WTC11 (cell line): Measurements from ENCODE around the gene GBP5. TPM values are rescaled to one million over a fixed set of nuclear protein-coding genes. Genes with fewer than 3 reads are reported as not detected.

Experiments used
- ATAC-seq: fragments of 200-7000 bp; cut with Tn5 transposase; 2 replicates; pipeline ENCODE4 v1.10.0; 2021; ENCODE audit warnings: mild to moderate bottlenecking, moderate library complexity
- CTCF ChIA-PET: fragments of 300-600 bp; sonication (Branson Sonifier 250); formaldehyde crosslinking; loops from one replicate; lab custom pipeline; 2021; ENCODE audit warnings: antibody characterized with exemption; lab: Charles Lee
- POLR2A ChIA-PET: fragments of 350-600 bp; sonication (Branson Sonifier 250); formaldehyde crosslinking; loops from one replicate; lab custom pipeline; 2021; ENCODE audit warnings: antibody characterized with exemption; lab: Charles Lee
- DNase-seq: peaks from one replicate; pipeline ENCODE4 v3.0.0; 2021; ENCODE audit warnings: low spot score
- H3K27ac Mint-ChIP-seq: 2 replicates; pipeline ENCODE4 v1.8.0; 2021; ENCODE audit warnings: mixed read lengths
- H3K27me3 Mint-ChIP-seq: 2 replicates; pipeline ENCODE4 v1.8.0; 2021; ENCODE audit warnings: low read depth, mild to moderate bottlenecking, moderate library complexity, mixed read lengths
- H3K36me3 Mint-ChIP-seq: 2 replicates; pipeline ENCODE4 v1.8.0; 2021; ENCODE audit warnings: mixed read lengths
- H3K4me1 Mint-ChIP-seq: 2 replicates; pipeline ENCODE4 v1.8.0; 2022; ENCODE audit warnings: mixed read lengths
- H3K4me3 Mint-ChIP-seq: 2 replicates; pipeline ENCODE4 v1.8.0; 2021; ENCODE audit warnings: mild to moderate bottlenecking, moderate library complexity, mixed read lengths
- H3K9me3 Mint-ChIP-seq: 2 replicates; pipeline ENCODE4 v1.8.0; 2021; ENCODE audit warnings: mixed read lengths
- E2F1 ChIP-seq: sonication (generic); formaldehyde crosslinking; IDR thresholded peaks from 2 replicates; pipeline ENCODE4 v1.8.0; 2022; ENCODE audit warnings: mild to moderate bottlenecking, missing genetic modification reagents
- GABPB1 ChIP-seq: sonication (generic); formaldehyde crosslinking; IDR thresholded peaks from 2 replicates; pipeline ENCODE4 v1.8.1; 2023; ENCODE audit warnings: mild to moderate bottlenecking, missing genetic modification reagents
- SP1 ChIP-seq: sonication (generic); formaldehyde crosslinking; conservative IDR thresholded peaks from 2 replicates; pipeline ENCODE4 v1.8.1; 2022; ENCODE audit warnings: missing genetic modification reagents
- STAT6 ChIP-seq: sonication (generic); formaldehyde crosslinking; conservative IDR thresholded peaks from 2 replicates; pipeline ENCODE4 v1.8.1; 2023; ENCODE audit warnings: mild to moderate bottlenecking, low read depth, missing genetic modification reagents, moderate library complexity
- TCF7 ChIP-seq: sonication (generic); formaldehyde crosslinking; IDR thresholded peaks from 2 replicates; pipeline ENCODE4 v1.8.0; 2022; ENCODE audit warnings: mild to moderate bottlenecking, low read depth, missing genetic modification reagents, moderate library complexity
- USF2 ChIP-seq: sonication (generic); formaldehyde crosslinking; IDR thresholded peaks from 2 replicates; pipeline ENCODE4 v1.8.1; 2023; ENCODE audit warnings: mild to moderate bottlenecking, missing genetic modification reagents, moderate library complexity
- ZNF396 ChIP-seq: fragments of 250-450 bp; sonication (Bioruptor Pico); IDR thresholded peaks from 2 replicates; pipeline ENCODE4 v1.8.0; 2021; ENCODE audit warnings: mild to moderate bottlenecking, moderate library complexity, borderline replicate concordance
- ZNF671 ChIP-seq: fragments of 250-450 bp; sonication (Bioruptor Pico); IDR thresholded peaks from 2 replicates; pipeline ENCODE4 v1.8.0; 2021; ENCODE audit warnings: mild to moderate bottlenecking
- total RNA-seq: library from RNA; stranded (reverse); gene quantifications from 3 replicates; pipeline ENCODE4 v1.2.3, GENCODE V29; 2021
- TF ChIP-seq, protein P1 (sequence below): sonication (generic); formaldehyde crosslinking; conservative IDR thresholded peaks from 2 replicates; pipeline ENCODE4 v1.8.1; 2022; ENCODE audit warnings: mild to moderate bottlenecking, missing genetic modification reagents
- TF ChIP-seq, protein P2 (sequence below): sonication (generic); formaldehyde crosslinking; IDR thresholded peaks from 2 replicates; pipeline ENCODE4 v1.8.1; 2022; ENCODE audit warnings: low read depth, mild to moderate bottlenecking, moderate library complexity, missing genetic modification reagents, borderline replicate concordance
- TF ChIP-seq, protein P3 (sequence below): fragments of 250-450 bp; sonication (Bioruptor Pico); IDR thresholded peaks from 2 replicates; pipeline ENCODE4 v1.8.0; 2021; ENCODE audit warnings: mild to moderate bottlenecking

GBP5 gene
- total RNA-seq, 1 experiment from 2014 or later, result 0.17 TPM

GRCh38 chr1:89288051-89288340 is 15.3 kb upstream of the GBP5 start (continued):
- no peak for TF ChIP-seq STAT6 (CRISPR knock-in tag)
- TF ChIP-seq, protein P1, sequence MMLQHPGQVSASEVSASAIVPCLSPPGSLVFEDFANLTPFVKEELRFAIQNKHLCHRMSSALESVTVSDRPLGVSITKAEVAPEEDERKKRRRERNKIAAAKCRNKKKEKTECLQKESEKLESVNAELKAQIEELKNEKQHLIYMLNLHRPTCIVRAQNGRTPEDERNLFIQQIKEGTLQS (CRISPR knock-in tag), result no peak
- no peak for TF ChIP-seq E2F1 (CRISPR knock-in tag)

DNA sequence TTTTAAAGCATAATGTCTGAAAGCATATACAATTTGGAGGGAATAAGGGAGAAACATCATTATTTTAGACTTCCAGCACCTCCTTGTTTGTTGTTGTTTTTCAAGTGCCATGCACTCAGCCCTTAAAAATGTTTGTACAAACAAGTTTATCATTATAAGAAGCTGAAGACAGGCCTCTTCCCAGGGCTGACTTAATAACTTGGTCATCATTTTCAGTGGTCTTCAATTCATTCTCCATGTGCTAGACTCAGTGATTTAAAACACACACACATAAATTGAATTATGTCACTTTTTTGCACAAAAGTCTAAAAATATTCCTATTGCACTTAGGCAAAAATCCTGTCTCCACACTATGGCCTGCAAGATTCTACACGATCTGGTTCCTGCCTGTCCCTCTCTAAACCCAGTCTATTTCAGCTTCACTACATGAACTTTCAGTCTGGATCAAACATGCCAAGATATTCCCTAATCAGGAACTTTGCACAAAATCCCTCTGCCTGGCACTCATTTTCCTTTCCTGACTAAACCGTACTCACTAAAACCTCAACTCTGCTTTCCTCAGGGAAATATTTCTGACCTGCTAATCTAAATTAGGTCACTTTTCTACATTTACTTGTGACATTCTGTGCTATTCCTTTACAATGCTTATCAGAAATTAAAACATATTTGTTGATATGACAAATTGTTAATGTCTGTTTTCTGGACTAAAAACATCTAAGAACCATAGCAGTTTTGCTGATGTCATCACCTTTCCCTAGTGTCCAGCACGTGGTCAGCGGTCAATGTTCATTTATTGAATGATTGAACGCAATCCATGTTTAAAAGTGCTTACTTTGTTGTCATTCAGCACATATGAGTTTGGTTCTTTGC is 14.8 kb upstream of the GBP5 start:
- no peak for TF ChIP-seq TCF7 (CRISPR knock-in tag)
- TF ChIP-seq, all 79 proteins: peak for 0
- no peaks in the 10 kb centered on the region for H3K4me1 Mint-ChIP-seq
- ChIA-PET CTCF (no interaction called here), POLR2A (no interaction called here)
- DNase-seq (no peak), ATAC-seq (no peak)
- no peaks in the 10 kb centered on the region for H3K36me3 Mint-ChIP-seq
- peaks cover 6% of the 10 kb centered on the region for H3K9me3 Mint-ChIP-seq
- H3K4me3 Mint-ChIP-seq, result no peak overlapping the region
- H3K27me3 Mint-ChIP-seq, result no peaks in the 10 kb centered on the region; the same call in 1 of the 2 replicates
- no peak overlapping the region for H3K27ac Mint-ChIP-seq

- ChIA-PET CTCF (no interaction called here), POLR2A (no interaction called here)
- Mint-ChIP-seq H3K9me3 (peaks cover 5% of the 10 kb centered on the region), H3K36me3 (no peaks in the 10 kb centered on the region), H3K27ac (no peak overlapping the region), H3K4me3 (no peak overlapping the region), H3K4me1 (no peaks in the 10 kb centered on the region), H3K27me3 (no peaks in the 10 kb centered on the region; the same call in 1 of the 2 replicates)
- TF ChIP-seq SP1 (no peak), ZNF396 (CRISPR knock-in tag) (no peak), ZNF671 (CRISPR knock-in tag) (no peak), USF2 (CRISPR knock-in tag) (no peak), GABPB1 (no peak)
- TF ChIP-seq, protein P1 (CRISPR knock-in tag), result no peak
- TF ChIP-seq, protein P2, sequence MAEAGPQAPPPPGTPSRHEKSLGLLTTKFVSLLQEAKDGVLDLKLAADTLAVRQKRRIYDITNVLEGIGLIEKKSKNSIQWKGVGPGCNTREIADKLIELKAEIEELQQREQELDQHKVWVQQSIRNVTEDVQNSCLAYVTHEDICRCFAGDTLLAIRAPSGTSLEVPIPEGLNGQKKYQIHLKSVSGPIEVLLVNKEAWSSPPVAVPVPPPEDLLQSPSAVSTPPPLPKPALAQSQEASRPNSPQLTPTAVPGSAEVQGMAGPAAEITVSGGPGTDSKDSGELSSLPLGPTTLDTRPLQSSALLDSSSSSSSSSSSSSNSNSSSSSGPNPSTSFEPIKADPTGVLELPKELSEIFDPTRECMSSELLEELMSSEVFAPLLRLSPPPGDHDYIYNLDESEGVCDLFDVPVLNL (CRISPR knock-in tag), result no peak
- TF ChIP-seq, protein P3, sequence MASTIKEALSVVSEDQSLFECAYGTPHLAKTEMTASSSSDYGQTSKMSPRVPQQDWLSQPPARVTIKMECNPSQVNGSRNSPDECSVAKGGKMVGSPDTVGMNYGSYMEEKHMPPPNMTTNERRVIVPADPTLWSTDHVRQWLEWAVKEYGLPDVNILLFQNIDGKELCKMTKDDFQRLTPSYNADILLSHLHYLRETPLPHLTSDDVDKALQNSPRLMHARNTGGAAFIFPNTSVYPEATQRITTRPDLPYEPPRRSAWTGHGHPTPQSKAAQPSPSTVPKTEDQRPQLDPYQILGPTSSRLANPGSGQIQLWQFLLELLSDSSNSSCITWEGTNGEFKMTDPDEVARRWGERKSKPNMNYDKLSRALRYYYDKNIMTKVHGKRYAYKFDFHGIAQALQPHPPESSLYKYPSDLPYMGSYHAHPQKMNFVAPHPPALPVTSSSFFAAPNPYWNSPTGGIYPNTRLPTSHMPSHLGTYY (CRISPR knock-in tag), result no peak
- no peak for DNase-seq
- ATAC-seq, result no peak
Measured at GRCh38 chr1:89286549-89287180, 14.0 kb upstream of the GBP5 start.
